OCI-LY1 (cell line): ENCODE results near the gene DNAAF2.

Source experiments
- H2AFZ ChIP-seq: fragments of 200-600 bp; sonication (generic), shearing (Covaris generic); 2 replicates; pipeline ENCODE4 v1.6.0; 2014; ENCODE audit warnings: antibody characterized with exemption, mild to moderate bottlenecking, low read length
- H3F3A ChIP-seq: fragments of 200-600 bp; sonication (generic), shearing (Covaris generic); 2 replicates; pipeline ENCODE4 v1.6.0; 2014; ENCODE audit warnings: mild to moderate bottlenecking, antibody characterized with exemption, low read length, moderate library complexity; ENCODE audit not compliant: insufficient read depth
- H3K27ac ChIP-seq: fragments of 200-600 bp; sonication (generic); 2 replicates; pipeline ENCODE4 v1.5.1; 2014; ENCODE audit warnings: low read length, mixed run types, mild to moderate bottlenecking, low read depth; ENCODE audit not compliant: poor library complexity, severe bottlenecking
- H3K27me3 ChIP-seq: fragments of 200-600 bp; sonication (generic); 2 replicates; pipeline ENCODE4 v1.6.0; 2014; ENCODE audit warnings: antibody characterized with exemption, mild to moderate bottlenecking, low read length, moderate library complexity; ENCODE audit not compliant: insufficient read depth
- H3K36me3 ChIP-seq: fragments of 200-600 bp; sonication (generic); 2 replicates; pipeline ENCODE4 v1.6.1; 2014; ENCODE audit warnings: mild to moderate bottlenecking, antibody characterized with exemption, low read length, moderate library complexity, mixed read lengths; ENCODE audit not compliant: insufficient read depth
- H3K4me1 ChIP-seq: fragments of 200-600 bp; sonication (generic); 2 replicates; pipeline ENCODE4 v1.5.1; 2014; ENCODE audit warnings: mild to moderate bottlenecking, low read length, moderate library complexity; ENCODE audit not compliant: insufficient read depth, severe bottlenecking
- H3K4me2 ChIP-seq: fragments of 200-600 bp; sonication (generic), shearing (Covaris generic); 2 replicates; pipeline ENCODE4 v1.6.1; 2014; ENCODE audit warnings: low read length
- H3K4me3 ChIP-seq: fragments of 200-600 bp; sonication (generic); 2 replicates; pipeline ENCODE4 v1.5.1; 2014; ENCODE audit warnings: low read length, low read depth, mild to moderate bottlenecking, mixed read lengths; ENCODE audit not compliant: poor library complexity, severe bottlenecking
- H3K79me2 ChIP-seq: fragments of 200-600 bp; shearing (Covaris generic); 2 replicates; pipeline ENCODE4 v1.6.1; 2016; ENCODE audit warnings: mixed run types, low read length, mixed read lengths; ENCODE audit not compliant: insufficient read depth
- H3K9ac ChIP-seq: fragments of 200-600 bp; sonication (generic), shearing (Covaris generic); 2 replicates; pipeline ENCODE4 v1.6.1; 2014; ENCODE audit warnings: mild to moderate bottlenecking, low read length, mixed read lengths
- H3K9me2 ChIP-seq: fragments of 200-600 bp; sonication (generic), shearing (Covaris generic); 2 replicates; pipeline ENCODE4 v1.6.1; 2014; ENCODE audit warnings: low read depth, mild to moderate bottlenecking, low read length, mixed read lengths
- H3K9me3 ChIP-seq: fragments of 200-600 bp; shearing (Covaris generic); 2 replicates; pipeline ENCODE4 v1.6.1; 2014; ENCODE audit warnings: low read length, mixed read lengths
- H4K20me1 ChIP-seq: fragments of 200-600 bp; sonication (generic), shearing (Covaris generic); 2 replicates; pipeline ENCODE4 v1.6.0; 2016; ENCODE audit warnings: mild to moderate bottlenecking, low read length; ENCODE audit not compliant: insufficient read depth
- CTCF ChIP-seq: fragments of 200-600 bp; sonication (generic), shearing (Covaris generic); IDR thresholded peaks from 2 replicates; pipeline ENCODE4 v1.5.1; 2017; ENCODE audit warnings: mild to moderate bottlenecking, antibody characterized with exemption, low read length, moderate library complexity, mixed read lengths
- EZH2 ChIP-seq: fragments of 200-600 bp; sonication (generic), shearing (Covaris generic); IDR thresholded peaks from 2 replicates; pipeline ENCODE4 v1.8.0; 2017; ENCODE audit warnings: borderline replicate concordance, mixed run types, mild to moderate bottlenecking, antibody characterized with exemption, low read length, moderate library complexity, mixed read lengths

The DNAAF2 gene

DNA sequence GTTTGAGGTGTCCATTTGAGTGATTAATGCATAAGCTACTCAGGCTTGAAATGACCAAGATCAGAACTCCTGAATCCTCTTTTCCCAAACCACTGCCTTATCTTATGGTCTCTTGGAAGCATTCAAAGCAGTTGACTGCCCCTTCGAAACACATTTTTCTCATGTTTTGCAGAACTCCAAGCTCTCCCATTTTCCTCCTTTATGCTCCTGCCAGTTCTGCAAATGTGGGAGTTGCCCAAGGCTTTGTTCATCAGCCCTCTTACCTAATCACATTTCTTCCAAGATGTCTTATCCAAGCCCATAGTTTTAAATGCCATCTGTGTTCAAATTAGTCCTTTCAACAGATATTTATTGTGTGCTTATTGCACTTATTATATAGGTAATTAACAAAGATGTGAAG lies 1.8 kb upstream of the DNAAF2 start:
- TF ChIP-seq CTCF (no peak), EZH2 (no peak)
- Histone ChIP-seq H3K9me2 (no peaks in the 10 kb centered on the region), H3K4me3 (no peak overlapping the region), H3F3A (no peaks in the 10 kb centered on the region), H3K27me3 (no peaks in the 10 kb centered on the region), H2AFZ (no peak overlapping the region), H3K9ac (no peak overlapping the region), H3K9me3 (no peaks in the 10 kb centered on the region), H4K20me1 (no peaks in the 10 kb centered on the region), H3K27ac (no peak overlapping the region), H3K79me2 (peaks cover 23% of the 10 kb centered on the region), H3K4me2 (peak overlapping the region; percentile 89; the same call in 1 of the 2 replicates), H3K4me1 (peaks cover 33% of the 10 kb centered on the region), H3K36me3 (peaks cover 34% of the 10 kb centered on the region; the same call in 1 of the 2 replicates)

GRCh38 chr14:49633640-49634546 lies 1.2 kb downstream of the DNAAF2 start:
- Histone ChIP-seq H2AFZ (no peak overlapping the region), H3K4me3 (peak overlapping the region; percentile 88), H3K4me2 (peak overlapping the region; percentile 89), H3K27me3 (no peaks in the 10 kb centered on the region), H3K4me1 (peaks cover 29% of the 10 kb centered on the region), H3K79me2 (peaks cover 32% of the 10 kb centered on the region), H3K9me2 (no peaks in the 10 kb centered on the region), H3K36me3 (peaks cover 25% of the 10 kb centered on the region), H4K20me1 (no peaks in the 10 kb centered on the region), H3K9ac (peak overlapping the region; percentile 87), H3F3A (no peaks in the 10 kb centered on the region), H3K27ac (peak overlapping the region; percentile 84), H3K9me3 (no peaks in the 10 kb centered on the region)
- TF ChIP-seq CTCF (peak; percentile 88), EZH2 (no peak)

GRCh38 chr14:49623941-49624839 lies 10.9 kb downstream of the DNAAF2 start:
- Histone ChIP-seq H4K20me1 (no peaks in the 10 kb centered on the region), H3K4me3 (peak overlapping the region; percentile 85), H3K27ac (peak overlapping the region; percentile 47), H3K27me3 (no peaks in the 10 kb centered on the region), H3K9me3 (no peaks in the 10 kb centered on the region), H3K9ac (no peak overlapping the region; the same call in 1 of the 2 replicates), H3K36me3 (peaks cover 44% of the 10 kb centered on the region; the same call in 1 of the 2 replicates), H2AFZ (no peak overlapping the region), H3K9me2 (no peaks in the 10 kb centered on the region), H3F3A (peaks cover 12% of the 10 kb centered on the region; the same call in 1 of the 2 replicates), H3K4me2 (peak overlapping the region; percentile 94), H3K4me1 (peaks cover 44% of the 10 kb centered on the region), H3K79me2 (peaks cover 43% of the 10 kb centered on the region)
- TF ChIP-seq EZH2, result no peak
- no peak for TF ChIP-seq CTCF
